ENCODE results near the gene B4GALT7.
"Not testable (repeated sequence)": the region's sequence is repeated elsewhere in the genome, so short reads cannot be mapped to it uniquely, and the experiment has no call there.

Gene B4GALT7

GRCh38 chr5:177609076-177610059 is 9.4 kb downstream of the B4GALT7 start:
- DNase-seq (ENCODE audit: low read depth, low spot score) = no peak

DNA sequence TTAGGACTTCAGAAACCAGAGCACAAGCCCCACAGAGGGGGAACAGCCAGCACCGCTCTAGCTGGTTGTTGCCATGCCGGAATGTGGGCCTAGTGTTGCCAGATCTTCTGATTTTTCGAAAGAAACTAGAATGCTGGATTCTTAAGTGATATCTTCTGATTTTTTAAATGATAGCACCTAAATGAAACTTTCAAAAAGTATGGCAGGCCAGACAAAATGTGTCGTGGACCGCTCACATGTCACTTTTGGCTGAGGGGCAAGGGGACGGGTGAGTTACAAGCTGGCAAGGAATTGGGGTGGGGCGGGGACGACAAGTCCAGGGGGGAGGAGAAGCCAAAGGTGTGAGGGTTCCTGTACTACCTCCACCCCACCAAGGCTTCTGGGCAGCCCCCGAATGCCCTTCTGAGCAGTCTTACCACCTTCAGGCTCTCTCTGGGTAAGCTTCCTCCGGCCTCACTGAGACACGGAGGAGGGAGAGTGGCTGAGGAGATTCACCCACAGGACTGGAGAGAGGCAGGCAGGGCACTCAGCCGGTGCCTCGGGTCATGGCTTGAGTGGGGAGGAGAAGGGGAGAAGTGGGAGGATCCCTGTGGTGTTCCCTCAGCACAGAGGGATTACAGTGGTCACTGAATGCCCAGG is 10.3 kb downstream of the B4GALT7 start:
- DNase-seq (ENCODE audit: low read depth, low spot score) = no peak

- no peak for DNase-seq (ENCODE audit: low read depth, low spot score)
Measured at GRCh38 chr5:177610770-177611445, 11.0 kb downstream of the B4GALT7 start.

- no peak for DNase-seq (ENCODE audit: low read depth, low spot score)
Measured at GRCh38 chr5:177611446-177612214, 11.7 kb downstream of the B4GALT7 start.

GRCh38 chr5:177612215-177612673 is 12.3 kb downstream of the B4GALT7 start:
- no peak for DNase-seq (ENCODE audit: low read depth, low spot score)

DNA sequence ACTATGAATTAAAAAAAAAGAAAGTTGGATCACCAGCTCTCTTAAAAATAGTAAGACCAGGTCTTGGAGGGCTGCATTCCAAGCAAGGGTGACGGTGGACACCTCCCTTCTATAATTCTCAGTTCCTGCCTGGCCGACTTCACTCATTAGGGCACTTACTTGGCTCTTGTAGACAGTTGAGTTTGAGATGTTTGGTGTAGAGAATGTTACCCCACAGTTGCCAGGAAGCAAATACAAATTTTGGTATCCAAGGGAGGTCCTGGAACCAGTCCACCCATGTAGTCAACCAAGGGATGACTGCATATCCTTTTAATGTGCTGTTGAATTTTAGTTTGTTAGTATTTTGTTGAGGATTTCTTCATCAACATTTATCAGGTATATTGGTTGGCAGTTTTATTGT is 20.6 kb downstream of the B4GALT7 start:
- DNase-seq (ENCODE audit: low read depth, low spot score) = no peak

DNA sequence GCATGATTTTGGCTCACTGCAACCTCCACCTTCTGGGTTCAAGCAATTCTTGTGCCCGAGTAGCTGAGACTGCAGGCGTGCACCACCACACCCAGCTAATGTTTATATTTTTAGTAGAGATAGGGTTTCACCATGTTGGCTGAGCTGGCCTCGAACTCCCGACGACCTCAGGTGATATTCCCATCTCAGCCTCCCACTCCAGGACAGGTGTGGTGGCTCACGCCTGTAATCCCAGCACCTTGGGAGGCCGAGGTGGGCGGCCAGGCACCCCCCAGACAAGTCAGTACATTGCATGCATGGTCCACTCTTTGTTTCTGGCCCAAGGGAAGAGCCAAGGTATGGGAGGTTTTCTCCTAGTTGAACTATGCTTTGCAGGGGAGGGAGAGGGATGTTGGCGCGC is 24.2 kb downstream of the B4GALT7 start:
- DNase-seq (ENCODE audit: low read depth, low spot score) = not testable (repeated sequence)

- not testable (repeated sequence) for DNase-seq (ENCODE audit: low read depth, low spot score)
Measured at GRCh38 chr5:177630186-177630585, 30.3 kb downstream of the B4GALT7 start.

DNA sequence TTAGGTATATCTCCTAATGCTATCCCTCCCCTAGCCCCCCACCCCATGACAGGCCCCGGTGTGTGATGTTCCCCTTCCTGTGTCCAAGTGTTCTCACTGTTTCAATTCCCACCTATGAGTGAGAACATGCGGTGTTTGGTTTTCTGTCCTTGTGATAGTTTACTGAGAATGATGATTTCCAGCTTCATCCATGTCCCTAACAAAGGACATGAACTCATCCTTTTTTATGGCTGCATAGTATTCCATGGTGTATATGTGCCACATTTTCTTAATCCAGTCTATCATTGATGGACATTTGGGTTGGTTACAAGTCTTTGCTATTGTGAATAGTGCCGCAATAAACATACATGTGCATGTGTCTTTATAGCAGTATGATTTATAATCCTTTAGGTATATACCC is 35.0 kb downstream of the B4GALT7 start:
- not testable (repeated sequence) for DNase-seq (ENCODE audit: low read depth, low spot score)

GRCh38 chr5:177645462-177645861 is 45.5 kb downstream of the B4GALT7 start:
- not testable (repeated sequence) for DNase-seq (ENCODE audit: low read depth, low spot score)

DNA sequence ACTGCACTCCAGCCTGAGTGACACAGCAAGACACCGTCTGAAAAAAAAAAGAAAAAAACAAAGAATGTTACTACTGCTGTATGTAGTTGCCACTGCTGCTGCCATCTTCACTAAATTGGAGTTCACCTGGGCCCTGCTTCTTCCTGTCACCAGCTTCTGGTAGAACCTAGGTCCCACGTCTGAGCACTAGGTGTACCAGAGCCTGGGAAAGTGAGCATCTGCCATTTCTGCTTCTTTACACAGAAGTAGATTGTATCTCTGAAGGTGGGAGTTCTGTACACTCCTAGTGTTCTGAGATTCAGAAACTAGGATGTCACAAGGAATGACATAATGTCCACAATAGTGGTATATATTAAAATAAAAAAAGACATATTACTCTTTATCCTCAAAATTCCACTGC is 51.3 kb downstream of the B4GALT7 start:
- DNase-seq (ENCODE audit: low read depth, low spot score) = not testable (repeated sequence)

DNA sequence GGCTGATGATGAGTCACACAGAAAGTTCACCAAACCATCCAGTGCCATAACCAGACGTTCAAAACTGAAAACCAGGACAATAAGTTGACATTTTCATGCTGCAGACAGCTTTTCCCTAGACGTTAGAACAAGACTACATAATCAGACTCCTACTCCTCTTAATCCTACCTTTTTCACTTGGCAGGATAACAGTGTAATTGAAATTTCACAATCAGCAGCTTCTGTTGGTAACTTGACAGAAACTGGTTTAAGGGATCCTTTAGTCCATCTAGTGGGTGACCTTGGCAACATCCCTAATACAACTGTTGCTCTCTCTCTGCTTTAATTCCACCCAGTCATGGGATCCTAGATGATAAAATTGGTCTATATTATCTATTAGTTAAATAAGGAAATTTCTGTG is 57.9 kb downstream of the B4GALT7 start:
- DNase-seq (ENCODE audit: low read depth, low spot score) = not testable (repeated sequence)

DNA sequence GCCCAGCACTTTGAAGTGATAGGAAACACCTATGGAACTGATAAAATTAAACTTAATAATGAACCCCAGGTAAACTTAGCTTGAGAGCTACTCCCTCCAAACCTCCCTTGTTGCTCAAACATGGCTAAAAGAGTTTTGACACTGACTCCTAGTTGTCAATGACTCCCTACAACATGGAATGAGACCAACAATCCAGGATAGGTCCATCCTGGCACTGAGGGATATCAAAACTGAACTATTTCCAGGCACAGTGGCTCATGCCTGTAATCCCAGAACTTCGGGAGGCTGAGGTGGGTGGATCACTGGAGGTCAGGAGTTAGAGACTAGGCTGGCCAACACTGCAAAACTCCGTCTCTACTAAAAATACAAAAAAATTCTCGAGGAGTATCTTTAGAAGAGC is 58.6 kb downstream of the B4GALT7 start:
- not testable (repeated sequence) for DNase-seq (ENCODE audit: low read depth, low spot score)
